ENCODE data around the gene KLRC3. TPM values are rescaled to one million over a fixed set of nuclear protein-coding genes. Genes with fewer than 3 reads are reported as not detected.
"Not testable (repeated sequence)": the region's sequence is repeated elsewhere in the genome, so short reads cannot be mapped to it uniquely, and the experiment has no call there.

KLRC3 gene
- total and polyA plus RNA-seq, 2 donors from 2014 or later = 0.72 TPM; not detected in 1

GRCh38 chr12:10448236-10448635 lies 27.8 kb upstream of the KLRC3 start:
- Histone ChIP-seq H3K27ac (ENCODE audit: low read depth in 2 of 2, low read length in 2 of 2) (no peak overlapping the region), H3K9me3 (ENCODE audit: control insufficient read depth in 2 of 3, insufficient read depth in 1 of 3, low read length in 3 of 3) (no peaks in the 10 kb centered on the region), H3K4me3 (ENCODE audit: low read length in 3 of 3) (no peak overlapping the region), H3K4me1 (ENCODE audit: control insufficient read depth in 2 of 3, insufficient read depth in 2 of 3, low read depth in 1 of 3, low read length in 3 of 3) (no peaks in the 10 kb centered on the region), H3K36me3 (ENCODE audit: control insufficient read depth in 2 of 3, insufficient read depth in 3 of 3, low read length in 3 of 3) (no peaks in the 10 kb centered on the region), H3K27me3 (ENCODE audit: control insufficient read depth, insufficient read depth, low read length) (no peaks in the 10 kb centered on the region), H3K9ac (ENCODE audit: low read length in 3 of 3) (no peak overlapping the region)
- TF ChIP-seq CTCF (IDR thresholded peaks at IDR 0.05; ENCODE audit: borderline replicate concordance, extremely low read depth, insufficient read depth) = no peak
- no peak for FAIRE-seq
- intact Hi-C loops (cut with DNase I) = no loop called here
- DNase-seq = no peak

GRCh38 chr12:10446052-10446451 lies 25.7 kb upstream of the KLRC3 start:
- H3K9me3 ChIP-seq (ENCODE audit: control insufficient read depth in 2 of 3, insufficient read depth in 1 of 3, low read length in 3 of 3); intact Hi-C loops (cut with DNase I); H3K4me1 ChIP-seq (ENCODE audit: control insufficient read depth in 2 of 3, insufficient read depth in 2 of 3, low read depth in 1 of 3, low read length in 3 of 3); H3K4me3 ChIP-seq (ENCODE audit: low read length in 3 of 3); H3K27me3 ChIP-seq (ENCODE audit: control insufficient read depth, insufficient read depth, low read length); DNase-seq; H3K36me3 ChIP-seq (ENCODE audit: control insufficient read depth in 2 of 3, insufficient read depth in 3 of 3, low read length in 3 of 3); H3K9ac ChIP-seq (ENCODE audit: low read length in 3 of 3); H3K27ac ChIP-seq (ENCODE audit: low read depth in 2 of 2, low read length in 2 of 2): not testable (repeated sequence)
- FAIRE-seq = peak; percentile 19

- H3K9me3 ChIP-seq (ENCODE audit: control insufficient read depth in 2 of 3, insufficient read depth in 1 of 3, low read length in 3 of 3); H3K36me3 ChIP-seq (ENCODE audit: control insufficient read depth in 2 of 3, insufficient read depth in 3 of 3, low read length in 3 of 3); H3K4me1 ChIP-seq (ENCODE audit: control insufficient read depth in 2 of 3, insufficient read depth in 2 of 3, low read depth in 1 of 3, low read length in 3 of 3); H3K27ac ChIP-seq (ENCODE audit: low read depth in 2 of 2, low read length in 2 of 2); FAIRE-seq; H3K27me3 ChIP-seq (ENCODE audit: control insufficient read depth, insufficient read depth, low read length); H3K9ac ChIP-seq (ENCODE audit: low read length in 3 of 3); intact Hi-C loops (cut with DNase I); H3K4me3 ChIP-seq (ENCODE audit: low read length in 3 of 3): not testable (repeated sequence)
- DNase-seq = peak in 1 of 5 donors; percentile 49
These were observed 20.7 kb upstream of the KLRC3 start for GRCh38 chr12:10441144-10441543.

GRCh38 chr12:10439608-10440274 lies 19.3 kb upstream of the KLRC3 start:
- H3K9me3 ChIP-seq (ENCODE audit: control insufficient read depth in 2 of 3, insufficient read depth in 1 of 3, low read length in 3 of 3); H3K36me3 ChIP-seq (ENCODE audit: control insufficient read depth in 2 of 3, insufficient read depth in 3 of 3, low read length in 3 of 3); H3K27me3 ChIP-seq (ENCODE audit: control insufficient read depth, insufficient read depth, low read length); H3K27ac ChIP-seq (ENCODE audit: low read depth in 2 of 2, low read length in 2 of 2); intact Hi-C loops (cut with DNase I); H3K4me3 ChIP-seq (ENCODE audit: low read length in 3 of 3); FAIRE-seq; H3K4me1 ChIP-seq (ENCODE audit: control insufficient read depth in 2 of 3, insufficient read depth in 2 of 3, low read depth in 1 of 3, low read length in 3 of 3); DNase-seq; H3K9ac ChIP-seq (ENCODE audit: low read length in 3 of 3): not testable (repeated sequence)

GRCh38 chr12:10437601-10438000 lies 17.2 kb upstream of the KLRC3 start:
- FAIRE-seq; intact Hi-C loops (cut with DNase I); H3K27me3 ChIP-seq (ENCODE audit: control insufficient read depth, insufficient read depth, low read length); H3K27ac ChIP-seq (ENCODE audit: low read depth in 2 of 2, low read length in 2 of 2); H3K36me3 ChIP-seq (ENCODE audit: control insufficient read depth in 2 of 3, insufficient read depth in 3 of 3, low read length in 3 of 3); DNase-seq; H3K4me3 ChIP-seq (ENCODE audit: low read length in 3 of 3); H3K9me3 ChIP-seq (ENCODE audit: control insufficient read depth in 2 of 3, insufficient read depth in 1 of 3, low read length in 3 of 3); H3K4me1 ChIP-seq (ENCODE audit: control insufficient read depth in 2 of 3, insufficient read depth in 2 of 3, low read depth in 1 of 3, low read length in 3 of 3); H3K9ac ChIP-seq (ENCODE audit: low read length in 3 of 3): not testable (repeated sequence)

- FAIRE-seq; H3K9ac ChIP-seq (ENCODE audit: low read length in 3 of 3); H3K36me3 ChIP-seq (ENCODE audit: control insufficient read depth in 2 of 3, insufficient read depth in 3 of 3, low read length in 3 of 3); H3K27me3 ChIP-seq (ENCODE audit: control insufficient read depth, insufficient read depth, low read length); DNase-seq; H3K4me3 ChIP-seq (ENCODE audit: low read length in 3 of 3); H3K9me3 ChIP-seq (ENCODE audit: control insufficient read depth in 2 of 3, insufficient read depth in 1 of 3, low read length in 3 of 3); H3K27ac ChIP-seq (ENCODE audit: low read depth in 2 of 2, low read length in 2 of 2); intact Hi-C loops (cut with DNase I); H3K4me1 ChIP-seq (ENCODE audit: control insufficient read depth in 2 of 3, insufficient read depth in 2 of 3, low read depth in 1 of 3, low read length in 3 of 3): not testable (repeated sequence)
These were observed 15.4 kb upstream of the KLRC3 start, which contains the start of gene KLRC2 for GRCh38 chr12:10435816-10436215. Gene KLRC2, minus strand, starts transcription at chr12:10436010. Its CDS starts 24 bp downstream, at chr12:10435986.

GRCh38 chr12:10430623-10431022 lies 10.2 kb upstream of the KLRC3 start:
- FAIRE-seq; H3K36me3 ChIP-seq (ENCODE audit: control insufficient read depth in 2 of 3, insufficient read depth in 3 of 3, low read length in 3 of 3); H3K27ac ChIP-seq (ENCODE audit: low read depth in 2 of 2, low read length in 2 of 2); H3K4me1 ChIP-seq (ENCODE audit: control insufficient read depth in 2 of 3, insufficient read depth in 2 of 3, low read depth in 1 of 3, low read length in 3 of 3); H3K9me3 ChIP-seq (ENCODE audit: control insufficient read depth in 2 of 3, insufficient read depth in 1 of 3, low read length in 3 of 3); H3K9ac ChIP-seq (ENCODE audit: low read length in 3 of 3); H3K4me3 ChIP-seq (ENCODE audit: low read length in 3 of 3); DNase-seq; H3K27me3 ChIP-seq (ENCODE audit: control insufficient read depth, insufficient read depth, low read length); intact Hi-C loops (cut with DNase I): not testable (repeated sequence)

GRCh38 chr12:10425938-10426337 lies 5.5 kb upstream of the KLRC3 start:
- DNase-seq; H3K9ac ChIP-seq (ENCODE audit: low read length in 3 of 3); H3K27me3 ChIP-seq (ENCODE audit: control insufficient read depth, insufficient read depth, low read length); H3K4me1 ChIP-seq (ENCODE audit: control insufficient read depth in 2 of 3, insufficient read depth in 2 of 3, low read depth in 1 of 3, low read length in 3 of 3); H3K9me3 ChIP-seq (ENCODE audit: control insufficient read depth in 2 of 3, insufficient read depth in 1 of 3, low read length in 3 of 3); FAIRE-seq; H3K27ac ChIP-seq (ENCODE audit: low read depth in 2 of 2, low read length in 2 of 2); H3K36me3 ChIP-seq (ENCODE audit: control insufficient read depth in 2 of 3, insufficient read depth in 3 of 3, low read length in 3 of 3); intact Hi-C loops (cut with DNase I); H3K4me3 ChIP-seq (ENCODE audit: low read length in 3 of 3): not testable (repeated sequence)

Measured in kidney (tissue), 14 donors.